Ascending aorta (tissue), 2 donors: Measurements from ENCODE around the gene DPT. TPM values are rescaled to one million over a fixed set of nuclear protein-coding genes. Genes with fewer than 3 reads are reported as not detected.

Experiments used
- DNase-seq, 2 donors: peaks; one replicate each; pipeline ENCODE4 v3.0.0-alpha.2; 2019; ENCODE audit warnings: low spot score in 2 of 2
- H3K27ac ChIP-seq, 2 donors: fragments of 200-600 bp; sonication (generic); one replicate each; pipeline ENCODE4 v1.5.1; 2016 to 2017; ENCODE audit warnings: mild to moderate bottlenecking in 1 of 2
- H3K27me3 ChIP-seq: fragments of 200-600 bp; sonication (generic); one replicate; pipeline ENCODE4 v1.5.1; 2017
- H3K36me3 ChIP-seq, 2 donors: fragments of 200-600 bp; sonication (generic); one replicate each; pipeline ENCODE4 v1.5.1; 2016
- H3K4me1 ChIP-seq, 2 donors: fragments of 200-600 bp; sonication (generic); one replicate each; pipeline ENCODE4 v1.5.1; 2016 to 2017; ENCODE audit warnings: mild to moderate bottlenecking in 1 of 2
- H3K4me3 ChIP-seq, 2 donors: fragments of 200-600 bp; sonication (generic); one replicate each; pipeline ENCODE4 v1.5.1; 2016 to 2017; ENCODE audit warnings: mild to moderate bottlenecking in 1 of 2
- H3K9me3 ChIP-seq, 2 donors: fragments of 200-600 bp; sonication (generic); one replicate each; pipeline ENCODE4 v1.5.1; 2016
- intact Hi-C: fragments of 100-400 bp; cut with DNase I; formaldehyde crosslinking; loops from one replicate; pipeline ENCODE4 v1.15.1; 2023
- total RNA-seq: library from RNA; depleted of rRNA; stranded (reverse); fragments of >200 nt; gene quantifications from one replicate; pipeline ENCODE4 v1.1.0, GENCODE V29; 2016
- TF ChIP-seq, protein P1 (sequence below), 3 experiments: fragments of 200-600 bp in 2 of 3; fragments of 450-650 bp in 1 of 3; sonication (generic) in 2 of 3; IDR thresholded peaks; one replicate each; pipeline ENCODE4 v1.5.1; 2016 to 2019; ENCODE audit warnings: antibody characterized with exemption in 3 of 3, mild to moderate bottlenecking in 1 of 3, moderate library complexity in 1 of 3

The DPT gene
- total RNA-seq, 1 donor from 2014 or later: 12.3 TPM

- H3K36me3 ChIP-seq: no peaks in the 10 kb centered on the region
- H3K9me3 ChIP-seq: no peaks in the 10 kb centered on the region
- DNase-seq: no peak
- H3K4me1 ChIP-seq: no peaks in the 10 kb centered on the region
- intact Hi-C loops: no loop called here
- no peaks in the 10 kb centered on the region for H3K27me3 ChIP-seq
- H3K4me3 ChIP-seq: no peak overlapping the region
- TF ChIP-seq, protein P1, sequence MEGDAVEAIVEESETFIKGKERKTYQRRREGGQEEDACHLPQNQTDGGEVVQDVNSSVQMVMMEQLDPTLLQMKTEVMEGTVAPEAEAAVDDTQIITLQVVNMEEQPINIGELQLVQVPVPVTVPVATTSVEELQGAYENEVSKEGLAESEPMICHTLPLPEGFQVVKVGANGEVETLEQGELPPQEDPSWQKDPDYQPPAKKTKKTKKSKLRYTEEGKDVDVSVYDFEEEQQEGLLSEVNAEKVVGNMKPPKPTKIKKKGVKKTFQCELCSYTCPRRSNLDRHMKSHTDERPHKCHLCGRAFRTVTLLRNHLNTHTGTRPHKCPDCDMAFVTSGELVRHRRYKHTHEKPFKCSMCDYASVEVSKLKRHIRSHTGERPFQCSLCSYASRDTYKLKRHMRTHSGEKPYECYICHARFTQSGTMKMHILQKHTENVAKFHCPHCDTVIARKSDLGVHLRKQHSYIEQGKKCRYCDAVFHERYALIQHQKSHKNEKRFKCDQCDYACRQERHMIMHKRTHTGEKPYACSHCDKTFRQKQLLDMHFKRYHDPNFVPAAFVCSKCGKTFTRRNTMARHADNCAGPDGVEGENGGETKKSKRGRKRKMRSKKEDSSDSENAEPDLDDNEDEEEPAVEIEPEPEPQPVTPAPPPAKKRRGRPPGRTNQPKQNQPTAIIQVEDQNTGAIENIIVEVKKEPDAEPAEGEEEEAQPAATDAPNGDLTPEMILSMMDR (IDR thresholded peaks at IDR 0.05): no peak
- H3K27ac ChIP-seq: no peak overlapping the region
These were observed 32.8 kb downstream of the DPT start for GRCh38 chr1:168696125-168696760.

GRCh38 chr1:168693872-168694238 is 35.2 kb downstream of the DPT start:
- H3K9me3 ChIP-seq: no peaks in the 10 kb centered on the region
- TF ChIP-seq, protein P1 (IDR thresholded peaks at IDR 0.05): no peak
- DNase-seq: no peak
- no peak overlapping the region for H3K4me3 ChIP-seq
- no peak overlapping the region for H3K27ac ChIP-seq
- no peaks in the 10 kb centered on the region for H3K4me1 ChIP-seq
- no peaks in the 10 kb centered on the region for H3K36me3 ChIP-seq
- H3K27me3 ChIP-seq: no peaks in the 10 kb centered on the region
- intact Hi-C loops: no loop called here

DNA sequence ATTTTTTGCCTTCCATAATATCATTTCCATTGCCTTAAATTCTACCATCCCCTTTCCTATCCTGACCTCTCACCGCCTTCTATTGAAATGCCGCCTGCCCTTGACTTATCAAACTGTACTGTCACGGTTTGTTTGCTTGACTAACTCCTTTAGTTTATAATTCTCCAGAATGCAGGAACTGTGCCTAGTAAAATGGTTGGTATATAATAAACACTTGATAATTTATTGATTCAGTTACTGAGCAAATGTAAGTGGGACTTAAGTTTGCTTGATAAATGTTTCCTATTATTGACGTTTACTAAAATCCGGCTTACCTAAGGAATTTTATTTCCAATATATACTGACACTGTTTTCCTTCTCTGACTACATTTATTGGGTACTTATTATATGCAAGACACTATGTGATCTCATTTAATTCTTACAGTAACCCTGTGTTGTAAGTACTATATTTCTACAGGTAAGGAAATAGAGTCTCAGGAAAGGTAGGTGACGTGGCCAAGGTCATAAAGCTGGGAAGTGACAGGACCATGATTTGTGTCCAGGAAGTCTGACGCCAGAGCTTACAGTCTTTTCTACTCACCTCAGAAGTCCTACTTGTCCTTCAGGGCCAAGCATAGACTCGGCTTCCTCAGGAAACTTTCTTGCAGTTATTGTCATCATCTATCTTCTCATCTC is 35.7 kb downstream of the DPT start:
- Histone ChIP-seq H3K4me3 (no peak overlapping the region), H3K4me1 (no peaks in the 10 kb centered on the region), H3K36me3 (no peaks in the 10 kb centered on the region), H3K9me3 (no peaks in the 10 kb centered on the region), H3K27ac (no peak overlapping the region), H3K27me3 (no peaks in the 10 kb centered on the region)
- intact Hi-C loops: no loop called here
- TF ChIP-seq, protein P1 (IDR thresholded peaks at IDR 0.05): no peak
- no peak for DNase-seq

- no peak overlapping the region for H3K27ac ChIP-seq
- H3K4me3 ChIP-seq: no peak overlapping the region
- intact Hi-C loops: no loop called here
- H3K4me1 ChIP-seq: no peaks in the 10 kb centered on the region
- no peaks in the 10 kb centered on the region for H3K36me3 ChIP-seq
- TF ChIP-seq, protein P1 (IDR thresholded peaks at IDR 0.05): no peak
- no peak for DNase-seq
- no peaks in the 10 kb centered on the region for H3K9me3 ChIP-seq
- H3K27me3 ChIP-seq: no peaks in the 10 kb centered on the region
These were observed 36.5 kb downstream of the DPT start for GRCh38 chr1:168692472-168692871.

- no peak for DNase-seq
- no peaks in the 10 kb centered on the region for H3K4me1 ChIP-seq
- no peaks in the 10 kb centered on the region for H3K27me3 ChIP-seq
- H3K36me3 ChIP-seq: no peaks in the 10 kb centered on the region
- no peak overlapping the region for H3K4me3 ChIP-seq
- no peak overlapping the region for H3K27ac ChIP-seq
- intact Hi-C loops: loop anchor here (2.0 kb wide), 1 partner anchor 55 kb away; no protein-coding TSS in a partner anchor
- no peaks in the 10 kb centered on the region for H3K9me3 ChIP-seq
- TF ChIP-seq, protein P1 (IDR thresholded peaks at IDR 0.05): no peak
These were observed 37.5 kb downstream of the DPT start for GRCh38 chr1:168691541-168691940.
